K562 (cell line): ENCODE measurements around the gene HTT-AS. TPM values are rescaled to one million over a fixed set of nuclear protein-coding genes. Genes with fewer than 3 reads are reported as not detected.

Experiments used
- EZH2 ChIP-seq: IDR thresholded peaks from 2 replicates; pipeline ENCODE4 v1.6.1; 2012; ENCODE audit warnings: low read depth, mild to moderate bottlenecking, inconsistent platforms, low read length, borderline replicate concordance
- GTF2A2 ChIP-seq: IDR thresholded peaks from 2 replicates; pipeline ENCODE4 v1.6.1; 2016; ENCODE audit warnings: mild to moderate bottlenecking, missing genetic modification characterization, missing compliant biosample characterization
- HEY1 ChIP-seq: fragments of 250-450 bp; sonication (Bioruptor Pico); IDR thresholded peaks from 2 replicates; pipeline ENCODE4 v1.5.0; 2020; ENCODE audit warnings: mild to moderate bottlenecking, moderate library complexity, borderline replicate concordance
- NFXL1 ChIP-seq: fragments of 450-650 bp; formaldehyde crosslinking; IDR thresholded peaks from 2 replicates; pipeline ENCODE4 v1.4.0; 2021; ENCODE audit warnings: mild to moderate bottlenecking
- POLR2A ChIP-seq: fragments of 450-650 bp; conservative IDR thresholded peaks from 2 replicates; pipeline ENCODE4 v1.6.1; 2016
- POLR3G ChIP-seq: IDR thresholded peaks from 2 replicates; pipeline ENCODE4 v1.6.1; 2011; ENCODE audit not compliant: insufficient read length, insufficient replicate concordance; ENCODE audit errors: extremely low read depth
- RFX1 ChIP-seq: fragments of 450-650 bp; IDR thresholded peaks from 2 replicates; pipeline ENCODE4 v1.6.1; 2016; ENCODE audit warnings: mild to moderate bottlenecking, moderate library complexity
- STAG1 ChIP-seq: sonication (generic); formaldehyde crosslinking; IDR thresholded peaks from 2 replicates; pipeline ENCODE4 v1.5.0; 2020; ENCODE audit warnings: missing genetic modification reagents, borderline replicate concordance
- TCF3 ChIP-seq: sonication (generic); formaldehyde crosslinking; IDR thresholded peaks from 2 replicates; pipeline ENCODE4 v1.4.0; 2020; ENCODE audit warnings: mild to moderate bottlenecking, missing genetic modification reagents
- TCF7 ChIP-seq: sonication (generic); IDR thresholded peaks from 2 replicates; pipeline ENCODE4 v1.6.1; 2016; ENCODE audit warnings: antibody characterized with exemption, borderline replicate concordance
- YY1 ChIP-seq, 3 experiments: IDR thresholded peaks; 2 replicates each; pipeline ENCODE4 v1.6.1; 2011; ENCODE audit warnings: low read length in 2 of 3, mild to moderate bottlenecking in 2 of 3, moderate library complexity in 2 of 3, borderline replicate concordance in 1 of 3, control low read depth in 1 of 3, low read depth in 1 of 3; ENCODE audit not compliant: insufficient read depth in 3 of 3, insufficient replicate concordance in 2 of 3, control insufficient read depth in 1 of 3, insufficient read length in 1 of 3; ENCODE audit errors: extremely low read depth in 1 of 3
- ZEB2 ChIP-seq: fragments of 450-650 bp; IDR thresholded peaks from 2 replicates; pipeline ENCODE4 v1.6.1; 2016
- ZFP1 ChIP-seq: fragments of 450-650 bp; formaldehyde crosslinking; IDR thresholded peaks from 2 replicates; pipeline ENCODE4 v1.4.0; 2020; ENCODE audit warnings: mild to moderate bottlenecking, mixed read lengths
- ZFPM2 ChIP-seq: fragments of 250-450 bp; sonication (Bioruptor Pico); IDR thresholded peaks from 2 replicates; pipeline ENCODE4 v1.5.1; 2022; ENCODE audit warnings: mild to moderate bottlenecking
- ZNF12 ChIP-seq: sonication (generic); formaldehyde crosslinking; IDR thresholded peaks from 2 replicates; pipeline ENCODE4 v1.4.0; 2020; ENCODE audit warnings: mild to moderate bottlenecking, missing genetic modification reagents
- ZNF232 ChIP-seq: sonication (generic); formaldehyde crosslinking; IDR thresholded peaks from 2 replicates; pipeline ENCODE4 v1.8.0; 2022; ENCODE audit warnings: mild to moderate bottlenecking, missing genetic modification reagents
- ZNF778 ChIP-seq: fragments of 450-650 bp; formaldehyde crosslinking; IDR thresholded peaks from 2 replicates; pipeline ENCODE4 v1.4.0; 2020; ENCODE audit warnings: mild to moderate bottlenecking, moderate library complexity
- polyA plus RNA-seq, 8 experiments: library from polyadenylated mRNA; depleted of rRNA in 4 of 8; stranded (reverse) in 5 of 8; unstranded in 3 of 8; fragments of >200 nt; fragmentation: Nextera tagmentation in 2 of 8; fragmentation: Illumina TruSeq in 1 of 8; extraction: Ambion mirVana in 2 of 8; extraction: Trizol in 1 of 8; gene quantifications; 2 replicates each; pipeline versions ENCODE4 v1.2.1 to v1.2.3, GENCODE V29; 2011 to 2014; ENCODE audit warnings: inconsistent platforms in 1 of 8, missing spikeins in 1 of 8
- total RNA-seq, 7 experiments: library from RNA; depleted of rRNA in 6 of 7; stranded (reverse); fragments of >200 nt in 6 of 7; fragmentation: Illumina TruSeq in 2 of 7; extraction: Trizol in 2 of 7; gene quantifications; 2 replicates each; pipeline versions ENCODE4 v1.2.1 to v1.2.3, GENCODE V29; 2011 to 2021; ENCODE audit warnings: low replicate concordance in 1 of 7
- TF ChIP-seq, protein P1 (sequence below): fragments of 200-800 bp; sonication (Bioruptor generic); IDR thresholded peaks from 2 replicates; pipeline ENCODE4 v1.6.1; 2016; ENCODE audit warnings: missing genetic modification characterization, missing compliant biosample characterization
- TF ChIP-seq, protein P2 (sequence below): fragments of 450-650 bp; conservative IDR thresholded peaks from 2 replicates; pipeline ENCODE4 v1.6.1; 2016; ENCODE audit warnings: missing genetic modification characterization, low read depth, mild to moderate bottlenecking, missing compliant biosample characterization, moderate library complexity
- TF ChIP-seq, protein P3 (sequence below), 2 experiments: IDR thresholded peaks; 2 replicates each; pipeline ENCODE4 v1.6.1; 2011; ENCODE audit warnings: borderline replicate concordance in 1 of 2, control low read depth in 1 of 2, low read depth in 1 of 2, low read length in 1 of 2, mild to moderate bottlenecking in 1 of 2, mixed read lengths in 1 of 2, moderate library complexity in 1 of 2; ENCODE audit not compliant: insufficient read depth in 1 of 2, insufficient read length in 1 of 2, poor library complexity in 1 of 2, severe bottlenecking in 1 of 2; ENCODE audit errors: extremely low read depth in 1 of 2

HTT-AS gene
- total and polyA plus RNA-seq, 9 of the 15 experiments (the other 6 are each of a cell fraction or from before 2014, with no cell fraction given), result not detected

DNA sequence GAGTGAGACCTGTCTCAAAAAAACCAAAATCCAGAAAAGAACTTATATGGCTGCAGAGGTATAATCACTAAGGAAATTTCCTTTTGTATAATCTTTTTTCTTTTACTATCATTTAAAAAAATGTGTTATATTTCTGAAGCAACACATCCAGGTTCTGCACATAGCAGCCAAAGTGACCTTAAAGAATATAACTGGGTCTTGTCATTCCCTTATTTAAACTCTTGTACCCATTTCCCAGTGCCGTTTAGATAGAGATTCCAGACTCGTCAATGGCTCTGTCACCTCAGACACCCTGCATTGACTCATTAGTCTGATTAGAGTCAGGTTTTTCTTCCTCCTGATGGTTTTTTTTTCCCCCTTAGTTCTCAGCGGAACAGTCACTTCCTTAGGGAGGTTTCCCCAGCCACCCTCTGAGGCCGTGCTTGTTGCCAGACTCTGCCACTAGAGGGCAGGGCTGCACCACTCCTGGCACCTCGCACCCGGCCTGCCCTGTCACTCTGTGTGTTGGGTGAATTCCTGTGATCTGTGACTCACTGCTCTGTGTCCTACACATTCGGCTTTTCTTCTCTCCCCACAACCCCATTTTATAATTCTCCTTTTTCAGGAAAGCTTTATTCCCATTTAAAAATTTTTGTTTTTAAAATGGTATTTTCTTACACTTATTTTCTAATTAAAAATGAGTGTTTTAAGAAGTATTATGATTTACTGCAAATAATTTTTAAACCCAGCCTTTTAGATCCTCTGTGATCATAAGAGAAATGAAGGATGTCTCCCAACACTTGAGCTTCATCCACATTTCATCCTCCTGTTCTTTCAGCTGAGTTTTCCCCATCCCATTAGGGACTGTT, 32.2 kb upstream of the HTT-AS start (continued):
- TF ChIP-seq, protein P1, sequence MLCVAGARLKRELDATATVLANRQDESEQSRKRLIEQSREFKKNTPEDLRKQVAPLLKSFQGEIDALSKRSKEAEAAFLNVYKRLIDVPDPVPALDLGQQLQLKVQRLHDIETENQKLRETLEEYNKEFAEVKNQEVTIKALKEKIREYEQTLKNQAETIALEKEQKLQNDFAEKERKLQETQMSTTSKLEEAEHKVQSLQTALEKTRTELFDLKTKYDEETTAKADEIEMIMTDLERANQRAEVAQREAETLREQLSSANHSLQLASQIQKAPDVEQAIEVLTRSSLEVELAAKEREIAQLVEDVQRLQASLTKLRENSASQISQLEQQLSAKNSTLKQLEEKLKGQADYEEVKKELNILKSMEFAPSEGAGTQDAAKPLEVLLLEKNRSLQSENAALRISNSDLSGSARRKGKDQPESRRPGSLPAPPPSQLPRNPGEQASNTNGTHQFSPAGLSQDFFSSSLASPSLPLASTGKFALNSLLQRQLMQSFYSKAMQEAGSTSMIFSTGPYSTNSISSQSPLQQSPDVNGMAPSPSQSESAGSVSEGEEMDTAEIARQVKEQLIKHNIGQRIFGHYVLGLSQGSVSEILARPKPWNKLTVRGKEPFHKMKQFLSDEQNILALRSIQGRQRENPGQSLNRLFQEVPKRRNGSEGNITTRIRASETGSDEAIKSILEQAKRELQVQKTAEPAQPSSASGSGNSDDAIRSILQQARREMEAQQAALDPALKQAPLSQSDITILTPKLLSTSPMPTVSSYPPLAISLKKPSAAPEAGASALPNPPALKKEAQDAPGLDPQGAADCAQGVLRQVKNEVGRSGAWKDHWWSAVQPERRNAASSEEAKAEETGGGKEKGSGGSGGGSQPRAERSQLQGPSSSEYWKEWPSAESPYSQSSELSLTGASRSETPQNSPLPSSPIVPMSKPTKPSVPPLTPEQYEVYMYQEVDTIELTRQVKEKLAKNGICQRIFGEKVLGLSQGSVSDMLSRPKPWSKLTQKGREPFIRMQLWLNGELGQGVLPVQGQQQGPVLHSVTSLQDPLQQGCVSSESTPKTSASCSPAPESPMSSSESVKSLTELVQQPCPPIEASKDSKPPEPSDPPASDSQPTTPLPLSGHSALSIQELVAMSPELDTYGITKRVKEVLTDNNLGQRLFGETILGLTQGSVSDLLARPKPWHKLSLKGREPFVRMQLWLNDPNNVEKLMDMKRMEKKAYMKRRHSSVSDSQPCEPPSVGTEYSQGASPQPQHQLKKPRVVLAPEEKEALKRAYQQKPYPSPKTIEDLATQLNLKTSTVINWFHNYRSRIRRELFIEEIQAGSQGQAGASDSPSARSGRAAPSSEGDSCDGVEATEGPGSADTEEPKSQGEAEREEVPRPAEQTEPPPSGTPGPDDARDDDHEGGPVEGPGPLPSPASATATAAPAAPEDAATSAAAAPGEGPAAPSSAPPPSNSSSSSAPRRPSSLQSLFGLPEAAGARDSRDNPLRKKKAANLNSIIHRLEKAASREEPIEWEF (CRISPR knock-in tag), result no peak
- TF ChIP-seq EZH2 (no peak), RFX1 (no peak), ZNF232 (CRISPR knock-in tag) (no peak), TCF7 (no peak), NFXL1 (CRISPR knock-in tag) (no peak), ZFPM2 (no peak), TCF3 (CRISPR knock-in tag) (0 out of 2 replicates have a peak, but pooled peaks have one; percentile 6), ZEB2 (no peak), ZNF778 (CRISPR knock-in tag) (no peak), ZNF12 (no peak), STAG1 (CRISPR knock-in tag) (peak; percentile 76; the same call in 1 of the 2 replicates), POLR2A (no peak), ZFP1 (no peak), POLR3G (no peak), HEY1 (CRISPR knock-in tag) (no peak), GTF2A2 (tag) (no peak), YY1 (IDR thresholded peaks at IDR 0.05; ENCODE audit: borderline replicate concordance in 1 of 3, control insufficient read depth in 1 of 3, extremely low read depth in 1 of 3, insufficient read depth in 3 of 3, insufficient read length in 1 of 3, insufficient replicate concordance in 2 of 3, low read depth in 1 of 3, low read length in 2 of 3) (peak in 1 of 3 experiments; percentile 24)
- TF ChIP-seq, protein P2, sequence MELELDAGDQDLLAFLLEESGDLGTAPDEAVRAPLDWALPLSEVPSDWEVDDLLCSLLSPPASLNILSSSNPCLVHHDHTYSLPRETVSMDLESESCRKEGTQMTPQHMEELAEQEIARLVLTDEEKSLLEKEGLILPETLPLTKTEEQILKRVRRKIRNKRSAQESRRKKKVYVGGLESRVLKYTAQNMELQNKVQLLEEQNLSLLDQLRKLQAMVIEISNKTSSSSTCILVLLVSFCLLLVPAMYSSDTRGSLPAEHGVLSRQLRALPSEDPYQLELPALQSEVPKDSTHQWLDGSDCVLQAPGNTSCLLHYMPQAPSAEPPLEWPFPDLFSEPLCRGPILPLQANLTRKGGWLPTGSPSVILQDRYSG (tag), result no peak
- TF ChIP-seq, protein P3, sequence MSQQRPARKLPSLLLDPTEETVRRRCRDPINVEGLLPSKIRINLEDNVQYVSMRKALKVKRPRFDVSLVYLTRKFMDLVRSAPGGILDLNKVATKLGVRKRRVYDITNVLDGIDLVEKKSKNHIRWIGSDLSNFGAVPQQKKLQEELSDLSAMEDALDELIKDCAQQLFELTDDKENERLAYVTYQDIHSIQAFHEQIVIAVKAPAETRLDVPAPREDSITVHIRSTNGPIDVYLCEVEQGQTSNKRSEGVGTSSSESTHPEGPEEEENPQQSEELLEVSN (IDR thresholded peaks at IDR 0.05; ENCODE audit: borderline replicate concordance in 1 of 2, extremely low read depth in 1 of 2, insufficient read depth in 1 of 2, insufficient read length in 1 of 2, low read depth in 1 of 2, low read length in 1 of 2, poor library complexity in 1 of 2, severe bottlenecking in 1 of 2), result no peak
